ENCODE results near the gene TTLL8.

DNA sequence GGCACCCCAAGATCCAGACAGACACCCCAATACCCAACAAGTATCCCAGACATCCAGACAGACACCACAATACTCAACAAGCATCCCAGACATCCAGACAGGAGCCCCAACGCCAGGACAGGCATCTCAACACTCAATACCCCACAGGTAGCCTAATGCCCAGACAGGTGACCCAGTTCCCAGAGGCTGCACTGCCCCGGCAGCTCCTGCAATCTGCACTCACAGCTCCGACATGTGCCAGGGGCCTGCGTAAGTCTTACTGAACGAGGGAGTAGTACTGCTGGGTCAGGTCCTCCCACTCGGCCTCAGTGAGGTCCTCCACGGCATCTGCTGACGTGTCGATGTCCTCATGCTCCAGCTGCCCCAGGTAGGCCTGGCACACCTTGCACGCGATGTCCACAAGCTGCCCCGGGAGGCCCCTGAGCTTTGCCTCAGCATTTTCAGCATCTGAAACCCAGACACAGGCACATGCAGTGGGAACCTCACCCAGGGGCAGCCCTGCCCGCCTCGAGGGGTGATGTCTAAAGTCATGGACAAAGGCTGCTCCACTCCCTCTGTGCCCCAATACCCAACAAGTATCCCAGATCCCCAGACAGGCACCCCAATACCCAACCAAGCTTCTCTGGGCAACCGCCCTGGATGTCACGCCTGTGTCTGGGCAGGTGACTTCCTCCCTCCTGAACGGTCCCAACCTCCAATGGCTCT lies 16.6 kb downstream of the TTLL8 start:
- TF ChIP-seq EZH2 (IDR thresholded peaks at IDR 0.05; ENCODE audit: borderline replicate concordance, low read depth, low read length, severe bottlenecking) (no peak), POLR2AphosphoS5 (IDR thresholded peaks at IDR 0.05; ENCODE audit: insufficient read depth, low read depth, low read length) (no peak), FOS (IDR thresholded peaks at IDR 0.05; ENCODE audit: borderline replicate concordance, insufficient read depth, low read length) (no peak), POLR2A (IDR thresholded peaks at IDR 0.05; ENCODE audit: low read depth, low read length) (no peak), GATA2 (IDR thresholded peaks at IDR 0.05; ENCODE audit: insufficient read depth, insufficient read length, low read depth, low read length) (no peak)
- TF ChIP-seq, protein P1, sequence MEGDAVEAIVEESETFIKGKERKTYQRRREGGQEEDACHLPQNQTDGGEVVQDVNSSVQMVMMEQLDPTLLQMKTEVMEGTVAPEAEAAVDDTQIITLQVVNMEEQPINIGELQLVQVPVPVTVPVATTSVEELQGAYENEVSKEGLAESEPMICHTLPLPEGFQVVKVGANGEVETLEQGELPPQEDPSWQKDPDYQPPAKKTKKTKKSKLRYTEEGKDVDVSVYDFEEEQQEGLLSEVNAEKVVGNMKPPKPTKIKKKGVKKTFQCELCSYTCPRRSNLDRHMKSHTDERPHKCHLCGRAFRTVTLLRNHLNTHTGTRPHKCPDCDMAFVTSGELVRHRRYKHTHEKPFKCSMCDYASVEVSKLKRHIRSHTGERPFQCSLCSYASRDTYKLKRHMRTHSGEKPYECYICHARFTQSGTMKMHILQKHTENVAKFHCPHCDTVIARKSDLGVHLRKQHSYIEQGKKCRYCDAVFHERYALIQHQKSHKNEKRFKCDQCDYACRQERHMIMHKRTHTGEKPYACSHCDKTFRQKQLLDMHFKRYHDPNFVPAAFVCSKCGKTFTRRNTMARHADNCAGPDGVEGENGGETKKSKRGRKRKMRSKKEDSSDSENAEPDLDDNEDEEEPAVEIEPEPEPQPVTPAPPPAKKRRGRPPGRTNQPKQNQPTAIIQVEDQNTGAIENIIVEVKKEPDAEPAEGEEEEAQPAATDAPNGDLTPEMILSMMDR (IDR thresholded peaks at IDR 0.05; ENCODE audit: extremely low read depth in 1 of 2, insufficient read depth in 1 of 2, low read depth in 1 of 2, low read length in 2 of 2) = no peak
- TF ChIP-seq, protein P2, sequence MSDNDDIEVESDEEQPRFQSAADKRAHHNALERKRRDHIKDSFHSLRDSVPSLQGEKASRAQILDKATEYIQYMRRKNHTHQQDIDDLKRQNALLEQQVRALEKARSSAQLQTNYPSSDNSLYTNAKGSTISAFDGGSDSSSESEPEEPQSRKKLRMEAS (IDR thresholded peaks at IDR 0.05; ENCODE audit: insufficient read depth, insufficient read length) = no peak
